ENCODE results near the gene GAB4. TPM values are rescaled to one million over a fixed set of nuclear protein-coding genes. Genes with fewer than 3 reads are reported as not detected.

GAB4 gene
- total RNA-seq, 4 donors from 2014 or later, result not detected

DNA sequence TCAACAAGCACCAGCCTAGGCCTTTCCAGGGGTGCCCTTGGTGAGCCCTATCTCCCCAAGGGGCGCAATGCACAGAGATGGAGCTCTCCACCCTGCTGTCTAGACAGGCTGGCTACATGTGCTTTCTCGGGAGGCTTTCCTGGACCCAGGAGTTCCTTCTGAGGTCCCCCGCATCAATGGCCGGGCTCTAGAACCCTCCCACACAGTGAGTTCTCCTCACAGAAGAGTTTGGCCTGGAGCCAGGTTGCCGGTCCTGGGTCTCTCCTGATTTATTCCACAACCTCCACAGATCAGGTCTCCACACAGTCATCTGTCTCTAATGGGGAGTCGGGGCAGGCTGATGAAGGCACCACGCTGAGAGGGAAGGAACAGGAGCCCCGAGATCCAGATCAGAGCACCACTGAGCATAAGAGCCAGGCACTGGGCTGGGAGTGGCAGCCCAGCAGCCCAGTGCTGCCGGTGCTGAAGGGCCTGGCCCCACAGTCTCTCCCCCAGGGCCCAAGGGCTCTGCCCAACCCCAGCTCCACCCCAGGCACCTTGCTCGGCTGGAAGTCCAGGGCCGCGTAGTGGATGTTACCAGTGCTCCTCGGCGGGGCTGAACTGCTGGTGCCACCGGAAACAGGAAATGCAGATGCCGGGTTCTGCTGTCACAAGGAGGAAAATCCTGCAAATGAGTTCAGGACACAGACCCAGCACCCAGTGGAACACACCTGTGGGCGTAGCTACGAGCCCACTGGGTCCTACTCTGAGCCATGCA, 44.7 kb downstream of the GAB4 start:
- TF ChIP-seq, protein P1, sequence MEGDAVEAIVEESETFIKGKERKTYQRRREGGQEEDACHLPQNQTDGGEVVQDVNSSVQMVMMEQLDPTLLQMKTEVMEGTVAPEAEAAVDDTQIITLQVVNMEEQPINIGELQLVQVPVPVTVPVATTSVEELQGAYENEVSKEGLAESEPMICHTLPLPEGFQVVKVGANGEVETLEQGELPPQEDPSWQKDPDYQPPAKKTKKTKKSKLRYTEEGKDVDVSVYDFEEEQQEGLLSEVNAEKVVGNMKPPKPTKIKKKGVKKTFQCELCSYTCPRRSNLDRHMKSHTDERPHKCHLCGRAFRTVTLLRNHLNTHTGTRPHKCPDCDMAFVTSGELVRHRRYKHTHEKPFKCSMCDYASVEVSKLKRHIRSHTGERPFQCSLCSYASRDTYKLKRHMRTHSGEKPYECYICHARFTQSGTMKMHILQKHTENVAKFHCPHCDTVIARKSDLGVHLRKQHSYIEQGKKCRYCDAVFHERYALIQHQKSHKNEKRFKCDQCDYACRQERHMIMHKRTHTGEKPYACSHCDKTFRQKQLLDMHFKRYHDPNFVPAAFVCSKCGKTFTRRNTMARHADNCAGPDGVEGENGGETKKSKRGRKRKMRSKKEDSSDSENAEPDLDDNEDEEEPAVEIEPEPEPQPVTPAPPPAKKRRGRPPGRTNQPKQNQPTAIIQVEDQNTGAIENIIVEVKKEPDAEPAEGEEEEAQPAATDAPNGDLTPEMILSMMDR (IDR thresholded peaks at IDR 0.05; ENCODE audit: low read depth), result no peak

DNA sequence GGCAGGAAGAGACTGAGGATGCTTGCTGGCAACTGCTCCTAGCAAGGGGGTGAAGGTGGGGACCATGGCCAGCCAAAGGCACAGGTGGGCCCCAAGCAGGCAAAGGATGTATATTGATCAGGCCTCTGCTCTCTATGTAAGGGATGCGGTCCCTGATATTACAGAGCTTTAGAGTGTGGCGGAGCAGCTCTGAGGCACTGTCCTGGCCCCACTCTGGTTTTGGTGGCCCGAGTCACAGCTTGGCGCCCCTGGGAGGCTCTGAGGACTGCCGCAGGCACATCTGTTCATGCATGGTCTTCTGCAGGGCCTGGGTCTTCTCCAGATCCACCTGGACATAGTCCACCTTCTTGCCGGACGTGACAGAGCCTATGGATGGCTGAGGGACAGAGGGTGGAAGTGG, 45.5 kb downstream of the GAB4 start:
- TF ChIP-seq, protein P1 (IDR thresholded peaks at IDR 0.05; ENCODE audit: low read depth), result no peak

DNA sequence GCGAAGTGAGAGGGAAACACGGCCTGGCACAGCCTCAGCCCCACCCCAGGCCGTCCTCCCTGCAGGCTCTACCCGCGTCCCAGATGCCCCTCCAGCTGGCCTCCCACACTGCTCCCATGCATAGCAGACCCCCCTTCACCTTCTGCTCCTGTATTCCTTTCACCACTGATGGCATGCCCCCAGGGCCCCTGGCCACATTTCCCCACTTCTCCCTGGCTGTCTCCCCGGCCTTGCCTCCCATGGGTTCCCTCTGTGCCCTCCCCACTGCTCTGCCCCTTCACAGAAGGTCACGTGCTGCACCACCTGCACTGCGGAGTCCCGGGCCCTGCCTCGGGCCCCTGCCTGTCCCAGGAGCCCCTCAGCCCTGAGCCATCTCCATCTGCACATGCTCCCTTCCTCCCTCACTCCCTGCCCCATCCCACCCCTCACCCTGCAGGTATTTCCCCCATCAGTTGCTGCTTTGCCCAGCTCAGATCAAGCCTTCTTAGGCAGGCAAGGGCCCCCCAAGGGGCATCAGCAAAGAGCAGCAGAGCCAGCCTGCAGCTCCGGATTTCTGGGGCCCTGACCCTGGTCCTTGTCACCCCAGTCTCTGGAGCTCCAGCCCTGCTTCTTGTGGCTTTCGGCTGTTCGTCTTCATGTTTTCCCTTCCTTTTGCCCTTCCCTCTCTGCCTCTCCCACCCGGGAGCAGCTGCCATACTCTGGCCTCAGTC, 46.4 kb downstream of the GAB4 start:
- TF ChIP-seq, protein P1 (IDR thresholded peaks at IDR 0.05; ENCODE audit: low read depth), result no peak

DNA sequence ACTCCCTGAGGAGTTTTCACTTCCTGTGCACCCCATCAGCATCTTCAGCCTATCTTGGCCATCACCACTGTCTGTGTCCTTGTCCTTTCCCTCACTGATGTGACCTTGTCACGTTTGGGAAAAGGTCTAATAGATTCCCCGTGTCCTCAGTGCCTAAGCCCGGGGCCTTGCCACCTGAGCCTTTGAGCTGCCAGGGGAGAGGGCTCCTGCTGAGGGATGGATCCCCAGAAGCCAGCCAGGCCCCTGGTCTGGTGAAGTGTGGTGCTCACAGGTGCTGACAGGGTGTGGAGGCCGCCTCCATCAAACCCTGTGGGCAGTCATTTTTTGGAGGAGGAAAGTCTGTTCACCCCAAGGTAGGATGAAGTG, 47.2 kb downstream of the GAB4 start:
- TF ChIP-seq, protein P1 (IDR thresholded peaks at IDR 0.05; ENCODE audit: low read depth), result no peak

DNA sequence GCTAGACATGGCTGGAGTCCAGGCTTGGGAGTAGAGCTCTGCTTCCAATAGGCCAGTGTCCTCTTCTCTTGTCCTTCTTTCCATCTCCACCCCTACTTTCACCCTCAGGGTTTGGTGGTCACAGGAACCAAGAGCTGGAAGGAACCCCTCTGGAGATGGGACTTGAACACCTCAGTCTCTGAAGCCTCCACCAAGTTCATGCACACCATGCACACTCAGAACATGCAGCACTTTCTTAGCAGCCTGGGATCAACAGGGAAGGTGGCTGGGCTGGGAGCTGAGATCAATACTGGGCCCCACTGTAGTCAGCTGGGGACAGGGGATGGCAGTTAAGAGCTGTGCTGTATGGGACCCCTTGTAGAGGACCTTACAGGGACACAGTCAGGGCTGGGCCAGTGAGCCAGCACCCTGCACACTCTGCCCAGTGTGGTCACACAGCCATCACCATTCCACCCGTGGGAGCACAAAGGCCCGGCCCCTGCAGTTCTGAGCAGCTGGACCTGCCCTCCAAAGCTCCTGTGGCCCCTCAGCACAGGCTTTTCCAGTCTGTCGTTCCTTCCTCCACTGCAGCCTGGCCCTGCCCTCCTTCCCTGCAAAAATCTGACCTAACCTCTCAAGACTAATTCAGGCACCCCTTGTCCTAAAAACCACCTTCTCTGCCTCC, 47.7 kb downstream of the GAB4 start:
- TF ChIP-seq, protein P1 (IDR thresholded peaks at IDR 0.05; ENCODE audit: low read depth), result no peak

DNA sequence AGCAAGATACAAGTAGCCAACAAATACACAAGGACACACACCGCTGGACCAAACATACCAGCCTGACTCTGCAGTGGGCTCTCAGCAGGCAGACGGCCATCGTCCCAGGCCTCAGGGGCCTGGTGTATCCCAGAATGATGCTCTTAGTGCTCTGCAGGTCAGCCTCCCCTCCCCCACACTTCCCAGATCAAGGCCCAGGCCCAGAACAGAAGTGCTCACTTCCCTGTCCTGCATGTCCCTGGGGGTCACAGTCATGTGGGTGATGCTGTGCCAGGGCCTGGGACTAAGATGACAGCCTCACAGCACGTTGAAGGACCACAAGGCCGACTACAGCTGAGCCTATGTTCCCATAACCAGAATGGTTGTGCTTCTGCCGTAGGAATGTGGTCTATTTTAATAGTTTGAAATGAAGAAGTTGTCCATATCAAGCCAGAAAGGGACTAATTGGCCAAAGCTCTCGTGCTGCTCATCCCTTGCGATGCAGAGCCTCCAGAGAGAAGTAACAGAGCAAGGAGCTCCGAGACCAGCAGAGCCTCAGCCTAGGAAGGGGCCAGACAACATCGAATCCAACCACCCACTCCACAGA, 48.6 kb downstream of the GAB4 start:
- TF ChIP-seq, protein P1 (IDR thresholded peaks at IDR 0.05; ENCODE audit: low read depth), result no peak

DNA sequence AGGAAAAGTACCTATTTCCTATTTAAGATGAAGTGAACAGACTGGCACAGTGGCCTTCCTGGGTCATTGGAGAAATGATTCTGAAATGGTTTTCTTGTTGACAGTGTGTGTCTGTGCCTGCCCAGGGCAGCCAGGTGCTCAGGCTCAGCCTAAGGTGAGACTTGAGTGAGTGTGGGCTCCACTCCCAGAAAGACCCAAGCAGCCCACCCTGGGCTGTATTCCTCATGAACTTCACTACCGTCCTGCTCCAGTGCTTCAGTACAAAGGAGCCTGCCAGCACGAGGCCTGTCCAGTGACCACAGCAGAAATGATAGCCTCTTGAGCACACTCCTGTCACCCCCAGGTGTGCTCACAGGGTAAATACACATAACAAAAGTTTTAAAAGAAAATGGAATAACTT, 49.5 kb downstream of the GAB4 start:
- TF ChIP-seq, protein P1 (IDR thresholded peaks at IDR 0.05; ENCODE audit: low read depth), result no peak
